Esophagus muscularis mucosa (tissue), 4 donors: ENCODE results near the gene AIFM3. TPM values are rescaled to one million over a fixed set of nuclear protein-coding genes. Genes with fewer than 3 reads are reported as not detected.
"Not testable (repeated sequence)": the region's sequence is repeated elsewhere in the genome, so short reads cannot be mapped to it uniquely, and the experiment has no call there.

Experiments used
- DNase-seq: peaks from one replicate; pipeline ENCODE4 v3.0.0-alpha.2; 2017; ENCODE audit errors: extremely low spot score
- H3K27ac ChIP-seq, 4 donors: fragments of 200-600 bp; sonication (generic); replicated peaks in 1 of 4; 1 replicate in 3 of 4; 2 replicates in 1 of 4; pipeline ENCODE4 v1.5.1; 2016 to 2019; ENCODE audit warnings: mild to moderate bottlenecking in 1 of 4
- H3K27me3 ChIP-seq, 4 donors: fragments of 200-600 bp; sonication (generic); one replicate each; pipeline versions ENCODE4 v1.5.1 to v1.6.0; 2016 to 2019
- H3K36me3 ChIP-seq, 4 donors: fragments of 200-600 bp; sonication (generic); one replicate each; pipeline ENCODE4 v1.5.1; 2016 to 2019
- H3K4me1 ChIP-seq, 4 donors: fragments of 200-600 bp; sonication (generic); one replicate each; pipeline ENCODE4 v1.5.1; 2016 to 2019
- H3K4me3 ChIP-seq, 4 donors: fragments of 200-600 bp; sonication (generic); 1 replicate in 2 of 4; 2 replicates in 2 of 4; pipeline ENCODE4 v1.5.1; 2016 to 2019; ENCODE audit warnings: mild to moderate bottlenecking in 4 of 4, moderate library complexity in 1 of 4
- H3K9me3 ChIP-seq, 4 donors: fragments of 200-600 bp; sonication (generic); 1 replicate in 3 of 4; 2 replicates in 1 of 4; pipeline ENCODE4 v1.5.1; 2016 to 2019
- CTCF ChIP-seq, 3 experiments: fragments of 200-600 bp in 2 of 3; fragments of 450-650 bp in 1 of 3; sonication (generic) in 2 of 3; IDR thresholded peaks; one replicate each; pipeline ENCODE4 v1.5.1; 2017 to 2019; ENCODE audit warnings: antibody characterized with exemption in 3 of 3, mild to moderate bottlenecking in 2 of 3, moderate library complexity in 1 of 3
- EP300 ChIP-seq: sonication (generic); formaldehyde crosslinking; IDR thresholded peaks from one replicate; pipeline ENCODE4 v1.6.1; 2017; ENCODE audit warnings: antibody characterized with exemption
- POLR2A ChIP-seq: fragments of 450-650 bp; IDR thresholded peaks from one replicate; pipeline ENCODE4 v1.6.1; 2017; ENCODE audit warnings: antibody characterized with exemption, moderate library complexity, mild to moderate bottlenecking, low read depth
- POLR2AphosphoS5 ChIP-seq, 2 donors: sonication (generic); formaldehyde crosslinking; IDR thresholded peaks; one replicate each; pipeline ENCODE4 v1.6.1; 2017; ENCODE audit warnings: antibody characterized with exemption in 2 of 2
- WGBS: methylation state at CpG from one replicate; pipeline ENCODE4 v1.1.5; 2018; 5-methylcytosine and 5-hydroxymethylcytosine counted together
- intact Hi-C: fragments of 100-400 bp; cut with DNase I; formaldehyde crosslinking; loops from one replicate; pipeline ENCODE4 v1.15.1; 2023
- total RNA-seq, 4 donors: library from RNA; depleted of rRNA; stranded (reverse); fragments of >200 nt; gene quantifications; one replicate each; pipeline versions ENCODE4 v1.1.0 to v1.2.1, GENCODE V29; 2016

The AIFM3 gene
- total RNA-seq, 4 donors from 2014 or later, result 0.92 to 1.7 (median 1.4) TPM

- 74% methylated on average over 12 of the region's 12 CpGs for WGBS
Observed at GRCh38 chr22:20937031-20937793, 29.8 kb upstream of the AIFM3 start.

GRCh38 chr22:20937794-20938671 lies 29.0 kb upstream of the AIFM3 start:
- intact Hi-C loops, result no loop called here
- DNase-seq, result no peak
- H3K27me3 ChIP-seq, result no peaks in the 10 kb centered on the region
- H3K4me1 ChIP-seq, result peaks cover 37 to 79% (median 59%) of the 10 kb centered on the region in 4 donors
- peaks cover 5 to 43% (median 28%) of the 10 kb centered on the region in 4 donors for H3K36me3 ChIP-seq
- TF ChIP-seq EP300 (no peak), POLR2AphosphoS5 (IDR thresholded peaks at IDR 0.05) (no peak), CTCF (IDR thresholded peaks at IDR 0.05) (no peak), POLR2A (no peak)
- WGBS, result 74% methylated on average over 8 of the region's 8 CpGs
- H3K27ac ChIP-seq, result no peak overlapping the region
- H3K9me3 ChIP-seq, result no peaks in the 10 kb centered on the region
- no peak overlapping the region for H3K4me3 ChIP-seq

More at GRCh38 chr22:20937031-20937793, 29.8 kb upstream of the AIFM3 start:
- DNase-seq, result no peak
- H3K9me3 ChIP-seq, result no peaks in the 10 kb centered on the region
- H3K4me3 ChIP-seq, result no peak overlapping the region
- H3K27ac ChIP-seq, result no peak overlapping the region
- no peak for TF ChIP-seq POLR2AphosphoS5 (IDR thresholded peaks at IDR 0.05)
- no peak for TF ChIP-seq CTCF (IDR thresholded peaks at IDR 0.05)
- TF ChIP-seq POLR2A, result no peak
- no peak for TF ChIP-seq EP300
- intact Hi-C loops, result no loop called here
- H3K36me3 ChIP-seq, result peaks cover 5 to 44% (median 28%) of the 10 kb centered on the region in 4 donors
- H3K27me3 ChIP-seq, result no peaks in the 10 kb centered on the region
- peaks cover 39 to 79% (median 61%) of the 10 kb centered on the region in 4 donors for H3K4me1 ChIP-seq

GRCh38 chr22:20939457-20940185 lies 27.4 kb upstream of the AIFM3 start:
- H3K27me3 ChIP-seq, H3K4me3 ChIP-seq, intact Hi-C loops, DNase-seq, H3K9me3 ChIP-seq: not testable (repeated sequence)
- peaks cover 37 to 81% (median 66%) of the 10 kb centered on the region in 4 donors for H3K4me1 ChIP-seq
- 96% methylated on average over 14 of the region's 14 CpGs for WGBS
- H3K27ac ChIP-seq, result peak overlapping the region in 1 of 4 donors; percentile 5
- peaks cover 0 to 29% (median 21%) of the 10 kb centered on the region in 4 donors for H3K36me3 ChIP-seq

GRCh38 chr22:20940186-20940651 lies 26.8 kb upstream of the AIFM3 start:
- no peak overlapping the region for H3K4me3 ChIP-seq
- no peak for TF ChIP-seq CTCF (IDR thresholded peaks at IDR 0.05)
- no peak for TF ChIP-seq POLR2AphosphoS5 (IDR thresholded peaks at IDR 0.05)
- TF ChIP-seq EP300, result no peak
- TF ChIP-seq POLR2A, result no peak
- peaks cover 0 to 23% (median 17%) of the 10 kb centered on the region in 4 donors for H3K36me3 ChIP-seq
- H3K27me3 ChIP-seq, result no peaks in the 10 kb centered on the region
- H3K4me1 ChIP-seq, result peaks cover 41 to 87% (median 72%) of the 10 kb centered on the region in 4 donors
- peak overlapping the region in 1 of 4 donors; percentile 5 for H3K27ac ChIP-seq
- WGBS, result 65% methylated on average over 3 of the region's 3 CpGs
- no peaks in the 10 kb centered on the region for H3K9me3 ChIP-seq
- intact Hi-C loops, result no loop called here
- DNase-seq, result no peak
